ENCODE measurements around the gene DSP. TPM values are rescaled to one million over a fixed set of nuclear protein-coding genes. Genes with fewer than 3 reads are reported as not detected.

The DSP gene
- total RNA-seq, 1 experiment from 2014 or later = 104 TPM

- Histone ChIP-seq H3K9me3 (ENCODE audit: control insufficient read depth in 1 of 2, insufficient read depth in 1 of 2, low read depth in 1 of 2, low read length in 2 of 2) (no peaks in the 10 kb centered on the region), H3K4me2 (ENCODE audit: low read length) (no peak overlapping the region), H4K20me1 (ENCODE audit: insufficient read depth) (no peaks in the 10 kb centered on the region), H3K9me2 (ENCODE audit: insufficient read depth) (no peaks in the 10 kb centered on the region), H2AFZ (ENCODE audit: low read depth, low read length, poor library complexity, severe bottlenecking) (no peak overlapping the region), H3K79me2 (ENCODE audit: insufficient read depth, low read length) (no peaks in the 10 kb centered on the region), H3K36me3 (ENCODE audit: control insufficient read depth in 1 of 2, insufficient read depth in 2 of 2, low read length in 2 of 2) (no peaks in the 10 kb centered on the region), H3K4me1 (ENCODE audit: control insufficient read depth in 1 of 2, insufficient read depth in 2 of 2, low read length in 2 of 2) (no peaks in the 10 kb centered on the region), H3K27me3 (ENCODE audit: insufficient read depth, low read length) (no peaks in the 10 kb centered on the region), H3K4me3 (replicated peaks in 1 of 2; ENCODE audit: low read depth in 1 of 2, low read length in 2 of 2) (no peak overlapping the region), H3K9ac (ENCODE audit: low read length) (no peak overlapping the region), H3K27ac (ENCODE audit: low read depth, low read length) (no peak overlapping the region)
- no peak for ATAC-seq
- no TSS peak for BruUV-seq (replicated peaks)
- POLR2A ChIA-PET = no interaction called here
- intact Hi-C loops (cut with micrococcal nuclease) = no loop called here
- CTCF ChIA-PET = no interaction called here
- RAD21 ChIA-PET (ENCODE audit: low non-redundant PET in 1 of 2, low total read pairs in 2 of 2, uncharacterized antibody in 2 of 2, unreplicated experiment in 2 of 2) = no interaction called here
- DNase-seq (ENCODE audit: low read depth, low spot score) = no peak
- TF ChIP-seq ZFX (IDR thresholded peaks at IDR 0.05) (no peak), RAD21 (IDR thresholded peaks at IDR 0.05; ENCODE audit: low read depth) (no peak), EZH2 (IDR thresholded peaks at IDR 0.05) (no peak), YY1 (IDR thresholded peaks at IDR 0.05; ENCODE audit: extremely low read depth, insufficient replicate concordance, low read depth, low read length) (no peak), ATF3 (IDR thresholded peaks at IDR 0.05) (no peak), TCF7L2 (IDR thresholded peaks at IDR 0.05; ENCODE audit: borderline replicate concordance, extremely low read depth, insufficient read depth, insufficient read length) (no peak)
Measured at GRCh38 chr6:7633361-7633760, 91.9 kb downstream of the DSP start.

- Histone ChIP-seq H3K4me2 (ENCODE audit: low read length) (no peak overlapping the region), H4K20me1 (ENCODE audit: insufficient read depth) (no peaks in the 10 kb centered on the region), H3K79me2 (ENCODE audit: insufficient read depth, low read length) (no peaks in the 10 kb centered on the region), H3K27ac (ENCODE audit: low read depth, low read length) (no peak overlapping the region), H3K9ac (ENCODE audit: low read length) (no peak overlapping the region), H3K27me3 (ENCODE audit: insufficient read depth, low read length) (no peaks in the 10 kb centered on the region), H3K36me3 (ENCODE audit: control insufficient read depth in 1 of 2, insufficient read depth in 2 of 2, low read length in 2 of 2) (no peaks in the 10 kb centered on the region), H3K4me1 (ENCODE audit: control insufficient read depth in 1 of 2, insufficient read depth in 2 of 2, low read length in 2 of 2) (peaks cover 0 to 8% of the 10 kb centered on the region in 2 experiments; a peak in 2 of 4 replicates), H2AFZ (ENCODE audit: low read depth, low read length, poor library complexity, severe bottlenecking) (no peak overlapping the region), H3K9me2 (ENCODE audit: insufficient read depth) (no peaks in the 10 kb centered on the region), H3K4me3 (replicated peaks in 1 of 2; ENCODE audit: low read depth in 1 of 2, low read length in 2 of 2) (no peak overlapping the region), H3K9me3 (ENCODE audit: control insufficient read depth in 1 of 2, insufficient read depth in 1 of 2, low read depth in 1 of 2, low read length in 2 of 2) (no peaks in the 10 kb centered on the region)
- ChIA-PET CTCF (no interaction called here), RAD21 (ENCODE audit: low non-redundant PET in 1 of 2, low total read pairs in 2 of 2, uncharacterized antibody in 2 of 2, unreplicated experiment in 2 of 2) (no interaction called here), POLR2A (no interaction called here)
- intact Hi-C loops (cut with micrococcal nuclease) = no loop called here
- DNase-seq (ENCODE audit: low read depth, low spot score) (no peak), ATAC-seq (no peak)
- no TSS peak for BruUV-seq (replicated peaks)
- TF ChIP-seq CTCF (IDR thresholded peaks at IDR 0.05 in 2 of 3, conservative IDR thresholded peaks at IDR 0.05 in 1 of 3; ENCODE audit: borderline replicate concordance in 1 of 3, insufficient read depth in 1 of 3, low read depth in 2 of 3, low read length in 2 of 3) = no peak
- TF ChIP-seq SIN3A (IDR thresholded peaks at IDR 0.05; ENCODE audit: low read depth) = no peak
Measured at GRCh38 chr6:7636151-7636550, 94.7 kb downstream of the DSP start.

Other genes starting within 250 kb of the DSP start
- 127 TPM for gene SSR1, start 228.5 kb upstream of the DSP start, total RNA-seq (2021; ENCODE audit: unreplicated experiment)
- gene CAGE1, start 151.9 kb upstream of the DSP start, total RNA-seq (2021; ENCODE audit: unreplicated experiment) = 0.20 TPM
- gene RIOK1, start 151.9 kb upstream of the DSP start, total RNA-seq (2021; ENCODE audit: unreplicated experiment) = 39.0 TPM
- gene SNRNP48, start 48.5 kb downstream of the DSP start, total RNA-seq (2021; ENCODE audit: unreplicated experiment) = 26.2 TPM
- 1.6 TPM for gene BMP6, start 184.4 kb downstream of the DSP start, total RNA-seq (2021; ENCODE audit: unreplicated experiment)

Measured in HCT116 (cell line).